GM18870 (cell line): ENCODE results near the gene MT2A.

Source experiments
- ATAC-seq: cut with Tn5 transposase; IDR thresholded peaks from one replicate; pipeline ENCODE4 v1.9.1; 2021; ENCODE audit warnings: moderate library complexity; ENCODE audit not compliant: unreplicated experiment

The MT2A gene

GRCh38 chr16:56594292-56594619, 14.1 kb upstream of the MT2A start:
- ATAC-seq: no peak

GRCh38 chr16:56600398-56600999, 7.9 kb upstream of the MT2A start:
- no peak for ATAC-seq

GRCh38 chr16:56601325-56601724, 7.1 kb upstream of the MT2A start:
- no peak for ATAC-seq

GRCh38 chr16:56603589-56603988, 4.8 kb upstream of the MT2A start:
- ATAC-seq: no peak

GRCh38 chr16:56604966-56605365, 3.4 kb upstream of the MT2A start:
- ATAC-seq: no peak

DNA sequence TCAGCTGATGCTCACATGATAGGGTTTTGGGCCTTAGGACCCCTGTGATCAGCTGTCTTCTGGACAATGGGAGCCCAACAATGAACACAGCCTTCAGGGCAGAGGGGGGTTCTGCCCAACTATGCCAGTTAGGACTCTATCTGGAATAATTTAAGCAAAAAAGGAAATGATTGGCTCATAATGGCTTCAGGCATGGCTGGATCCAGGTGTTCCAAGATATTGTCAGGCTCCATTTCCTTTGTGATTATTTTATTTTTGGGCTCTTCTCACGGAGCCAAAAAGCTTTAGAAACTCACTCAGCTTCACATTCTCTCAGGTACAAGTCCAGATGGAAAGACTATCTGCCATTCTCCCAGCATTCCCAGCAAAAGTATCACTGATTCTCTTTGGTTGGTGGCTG, 2.9 kb upstream of the MT2A start:
- ATAC-seq: no peak

DNA sequence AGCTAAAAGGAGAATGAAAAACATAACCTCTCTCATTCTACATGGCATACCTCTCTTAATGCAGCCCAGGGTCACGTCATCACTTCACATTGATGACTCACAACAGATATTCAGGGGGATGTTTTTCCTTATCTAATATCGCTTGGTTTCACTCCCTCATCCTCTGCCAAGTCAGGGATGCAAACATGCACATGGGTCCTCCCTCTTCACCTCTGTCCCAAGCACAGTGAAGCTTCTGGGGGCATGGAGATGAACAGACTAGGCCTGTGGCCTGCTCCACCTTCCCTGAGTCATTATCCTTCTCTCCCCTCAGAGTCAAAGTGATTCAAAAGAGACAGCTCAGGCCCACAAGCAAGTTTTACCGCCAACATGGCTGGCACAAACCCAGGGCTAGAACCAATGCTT, 2.3 kb upstream of the MT2A start:
- ATAC-seq: no peak

DNA sequence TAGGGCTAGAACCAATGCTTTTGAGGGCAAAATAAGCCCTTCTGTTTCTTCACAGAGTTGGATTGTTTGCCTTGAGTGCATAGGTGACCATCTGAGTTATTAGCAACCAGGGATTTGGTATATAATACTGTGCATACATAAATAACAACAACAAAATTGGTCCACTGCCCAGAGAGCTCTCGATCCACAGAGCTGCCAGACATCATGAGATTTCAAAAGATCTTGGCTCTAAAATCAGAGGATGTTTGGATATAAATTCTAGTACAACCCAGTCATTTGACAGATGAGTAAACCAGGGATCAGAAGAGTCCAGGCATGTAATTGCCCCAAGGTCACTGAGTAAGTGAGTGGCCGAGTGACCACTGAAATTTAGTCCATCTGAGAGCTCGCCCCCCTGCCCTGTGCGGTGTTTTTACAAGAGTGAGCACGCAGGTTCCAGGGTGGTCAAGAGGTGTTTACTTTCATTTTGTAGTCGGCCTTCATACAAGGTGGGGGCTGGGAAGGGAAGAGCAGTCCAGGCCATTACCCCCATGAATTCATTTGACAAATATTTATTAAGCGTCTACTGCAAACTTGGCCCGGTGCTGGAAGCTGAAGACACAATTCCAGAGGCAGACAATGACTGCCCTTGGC, 1.8 kb upstream of the MT2A start:
- no peak for ATAC-seq

DNA sequence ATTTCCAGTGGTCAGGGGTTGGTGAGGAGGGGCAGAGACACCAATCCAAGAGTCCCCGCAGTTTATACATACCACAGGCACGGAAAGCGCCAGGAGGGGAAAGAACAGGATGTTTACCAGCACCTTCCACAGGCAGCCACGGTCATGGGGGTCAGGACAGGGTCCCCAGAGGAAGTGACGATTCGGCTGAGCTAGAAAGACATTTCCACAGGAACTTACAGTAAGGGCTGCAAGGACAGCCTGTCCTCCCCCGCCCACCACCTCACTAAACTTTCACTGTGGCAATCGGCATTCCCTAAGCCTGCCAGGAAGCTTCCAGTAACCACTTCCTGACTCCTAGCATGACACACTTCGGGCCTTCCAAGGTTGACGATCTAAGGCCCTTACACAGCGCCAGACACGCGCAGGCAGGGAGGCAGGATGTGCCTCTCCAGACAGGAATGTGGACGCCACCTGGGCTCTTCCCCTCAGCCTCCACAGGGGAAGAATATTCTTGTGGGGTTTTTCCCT, 1.2 kb upstream of the MT2A start:
- no peak for ATAC-seq

DNA sequence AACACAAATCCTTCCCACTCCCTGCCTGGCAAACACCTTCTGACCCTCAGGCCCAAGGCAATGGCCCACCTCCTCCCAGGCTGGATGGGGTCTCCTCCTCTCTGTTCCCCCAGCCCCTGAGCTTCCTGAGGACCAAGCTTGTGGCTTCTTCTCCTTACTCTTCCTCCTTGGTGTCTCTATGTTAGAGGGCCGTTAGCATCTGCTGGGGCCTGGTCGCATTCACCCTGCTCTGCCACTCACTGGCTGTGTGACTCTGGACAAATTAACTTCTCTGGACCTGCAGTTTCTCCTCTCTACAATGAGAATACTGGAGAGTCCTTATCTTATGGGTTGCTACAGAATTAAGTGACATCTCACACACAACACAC, 725 bp upstream of the MT2A start:
- ATAC-seq: no peak

DNA sequence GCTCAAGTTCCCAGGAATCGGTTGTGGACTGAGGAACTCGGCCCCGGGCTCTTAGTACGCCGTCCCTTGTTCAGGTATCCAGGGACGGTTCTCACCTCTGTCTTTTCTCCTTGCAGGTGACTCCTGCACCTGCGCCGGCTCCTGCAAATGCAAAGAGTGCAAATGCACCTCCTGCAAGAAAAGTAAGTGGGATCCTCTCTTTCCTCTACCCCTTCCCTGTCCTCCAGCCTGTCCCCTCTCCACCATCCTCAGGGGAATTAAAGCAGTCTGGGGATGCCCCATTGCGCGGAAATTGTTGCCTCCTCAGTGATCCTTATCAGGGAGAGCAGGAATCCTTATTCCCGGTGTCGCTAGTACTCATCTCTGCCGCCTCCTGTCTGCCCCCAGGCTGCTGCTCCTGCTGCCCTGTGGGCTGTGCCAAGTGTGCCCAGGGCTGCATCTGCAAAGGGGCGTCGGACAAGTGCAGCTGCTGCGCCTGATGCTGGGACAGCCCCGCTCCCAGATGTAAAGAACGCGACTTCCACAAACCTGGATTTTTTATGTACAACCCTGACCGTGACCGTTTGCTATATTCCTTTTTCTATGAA, 585 bp downstream of the MT2A start:
- ATAC-seq: no peak

DNA sequence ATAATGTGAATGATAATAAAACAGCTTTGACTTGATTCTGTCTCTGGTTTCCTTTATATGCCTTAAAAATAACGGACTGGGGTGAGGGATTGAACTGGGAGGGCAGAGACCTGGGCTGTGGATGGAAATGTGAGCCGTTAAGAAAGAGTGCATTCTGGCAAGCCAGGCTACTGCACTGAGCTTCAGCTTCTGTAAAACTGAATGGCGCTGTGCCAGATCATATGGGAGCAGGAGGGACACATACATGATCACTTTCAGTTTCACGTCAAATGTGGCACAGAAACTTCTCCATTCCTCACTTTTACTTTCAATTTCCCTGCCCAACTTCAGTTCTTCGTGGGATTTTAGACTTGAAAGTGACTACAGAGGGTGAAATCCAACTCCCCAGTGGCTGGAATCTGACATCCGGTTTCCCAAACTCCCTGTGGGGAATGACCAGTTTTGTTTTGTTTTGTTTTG, 1.1 kb downstream of the MT2A start:
- ATAC-seq: no peak

DNA sequence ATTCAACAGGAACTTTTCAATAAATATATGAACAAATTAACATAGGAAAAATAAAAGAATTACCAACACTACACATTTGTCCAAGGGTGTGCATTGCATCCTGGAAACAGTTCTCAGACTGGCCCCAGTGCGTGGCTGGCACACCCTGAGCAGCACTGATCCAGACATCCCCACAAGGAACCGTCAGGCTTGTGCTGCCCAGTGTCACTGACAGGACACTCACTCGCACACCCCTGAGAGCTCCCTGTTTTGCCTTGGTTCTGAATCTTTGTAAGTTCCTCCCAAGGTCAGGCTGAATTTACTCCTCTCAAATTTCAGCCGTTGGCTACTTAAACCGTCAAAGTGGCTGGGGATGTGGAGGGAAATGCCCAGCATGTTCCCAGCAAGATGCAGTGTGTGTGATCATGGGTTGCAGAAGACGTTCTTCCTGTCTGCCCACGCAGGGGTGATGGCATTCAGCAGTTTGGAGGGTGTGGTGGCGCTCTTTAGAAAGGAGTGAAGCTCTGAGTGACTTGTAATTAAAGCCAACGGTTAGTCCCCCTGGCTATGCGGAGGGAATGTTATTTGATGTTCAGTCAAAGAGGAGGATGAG, 1.7 kb downstream of the MT2A start:
- ATAC-seq: no peak

DNA sequence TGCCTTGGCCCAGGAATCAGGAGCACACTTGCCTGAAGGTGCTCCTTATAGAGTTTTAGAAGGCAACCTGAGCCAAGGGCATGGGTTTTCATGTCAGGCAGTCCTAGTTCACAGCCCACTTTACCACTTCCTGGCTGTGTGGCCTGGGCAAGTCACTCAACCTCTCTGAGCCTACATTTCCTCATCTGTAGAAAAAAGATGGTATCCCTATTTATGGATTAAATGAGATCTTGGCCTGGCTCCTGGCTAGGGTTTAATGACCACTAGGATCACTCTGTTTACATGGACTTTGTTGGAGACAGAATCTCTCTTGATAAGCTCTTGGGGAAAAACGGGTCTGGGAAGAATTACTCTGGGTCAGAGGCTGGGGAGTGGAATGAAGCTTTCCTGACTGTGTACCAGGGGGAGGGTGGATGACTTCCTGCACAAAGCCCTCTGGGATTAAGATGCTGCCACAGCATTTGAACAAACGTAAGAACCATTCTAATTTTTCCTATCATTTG, 2.3 kb downstream of the MT2A start:
- ATAC-seq: no peak

DNA sequence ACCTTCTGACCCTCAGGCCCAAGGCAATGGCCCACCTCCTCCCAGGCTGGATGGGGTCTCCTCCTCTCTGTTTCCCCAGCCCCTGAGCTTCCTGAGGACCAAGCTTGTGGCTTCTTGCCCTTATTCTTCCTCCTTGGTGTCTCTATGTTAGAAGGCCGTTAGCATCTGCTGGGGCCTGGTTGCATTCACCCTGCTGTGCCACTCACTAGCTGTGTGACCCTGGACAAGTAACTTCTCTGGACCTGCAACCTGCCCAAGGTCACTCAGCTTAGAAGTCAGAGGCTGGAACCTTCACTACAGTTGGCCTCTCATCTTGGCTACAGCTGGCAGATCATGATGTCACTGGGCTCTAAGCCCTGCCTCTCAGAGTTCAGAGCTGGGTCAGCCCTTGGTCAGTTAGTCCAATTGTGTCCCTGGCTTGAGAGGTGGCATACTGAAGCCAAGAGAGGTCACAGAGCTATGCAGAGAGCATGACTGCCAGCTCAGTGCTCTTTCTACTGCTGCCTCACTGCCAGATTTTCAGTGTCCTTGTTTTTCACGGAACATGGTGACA, 3.0 kb downstream of the MT2A start:
- no peak for ATAC-seq

- ATAC-seq: no peak
Observed at GRCh38 chr16:56613706-56614105, 5.3 kb downstream of the MT2A start.

- no peak for ATAC-seq
Observed at GRCh38 chr16:56614549-56614991, 6.2 kb downstream of the MT2A start.

GRCh38 chr16:56615353-56615752, 7.0 kb downstream of the MT2A start:
- no peak for ATAC-seq

- no peak for ATAC-seq
Observed at GRCh38 chr16:56616608-56617211, 8.3 kb downstream of the MT2A start.

DNA sequence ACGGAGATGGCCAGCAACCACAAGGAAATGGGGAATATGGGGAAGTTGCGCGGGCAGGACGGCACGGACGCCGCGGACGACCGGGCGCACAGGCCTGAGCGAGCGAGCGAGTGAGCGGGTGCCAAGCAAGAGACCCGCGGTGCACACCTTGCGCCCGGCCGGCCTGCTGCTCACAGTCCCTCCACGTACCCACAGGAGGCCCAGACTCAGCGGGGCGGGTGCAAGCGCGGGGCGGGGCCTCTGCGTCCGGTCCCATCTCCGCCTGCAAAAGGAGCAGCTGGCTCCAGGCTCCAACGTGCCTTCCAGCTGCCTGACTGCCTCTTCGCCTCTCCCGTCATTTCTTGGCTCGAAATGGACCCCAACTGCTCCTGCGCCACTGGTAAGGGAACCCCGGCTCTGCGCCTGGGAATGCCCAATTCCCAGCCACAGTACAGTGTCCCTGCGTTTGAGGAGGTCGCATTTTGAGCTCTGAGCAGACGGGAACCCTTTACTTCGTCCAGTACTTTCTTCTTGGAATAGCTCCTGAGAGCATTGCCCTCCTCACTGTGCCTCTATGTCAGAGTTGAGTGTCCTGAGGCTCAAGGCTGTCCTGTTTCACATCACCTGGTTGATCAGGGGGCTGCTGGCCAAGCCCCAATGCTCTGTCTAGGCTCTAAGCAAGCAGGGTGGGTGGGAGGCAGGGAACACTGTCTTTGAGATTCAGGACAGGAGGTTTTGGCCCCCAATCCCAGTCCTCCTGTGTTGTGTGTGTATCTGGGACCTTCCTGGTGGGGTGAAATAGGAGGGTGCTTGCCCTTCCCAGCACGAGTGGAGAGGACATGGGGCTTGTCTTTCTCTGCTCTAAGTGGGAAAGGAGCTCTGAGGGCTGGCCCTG, 9.1 kb downstream of the MT2A start:
- no peak for ATAC-seq
